DMS114 treated with DMSO at 0.1 percent for 48 hours (cell line): ENCODE results near the gene ST8SIA1.
"Not testable (repeated sequence)": the region's sequence is repeated elsewhere in the genome, so short reads cannot be mapped to it uniquely, and the experiment has no call there.

ENCODE experiments used
- DNase-seq: peaks from one replicate; lab custom pipeline; 2025; ENCODE audit not compliant: unreplicated experiment; lab: John Stamatoyannopoulos, UW

ST8SIA1 gene

GRCh38 chr12:22334410-22335100 lies at the start of gene ST8SIA1:
TSS of gene ST8SIA1 (minus strand) at chr12:22334707. CDS start at chr12:22334232, 475 bp downstream.
- DNase-seq: no peak

- DNase-seq: no peak
Observed at GRCh38 chr12:22380031-22380430, 45.5 kb upstream of the ST8SIA1 start.

GRCh38 chr12:22377731-22378496 lies 43.4 kb upstream of the ST8SIA1 start:
- no peak for DNase-seq

GRCh38 chr12:22376596-22377150 lies 42.2 kb upstream of the ST8SIA1 start:
- DNase-seq: not testable (repeated sequence)

- no peak for DNase-seq
Observed at GRCh38 chr12:22374508-22374907, 40.0 kb upstream of the ST8SIA1 start.

GRCh38 chr12:22372277-22372837 lies 37.9 kb upstream of the ST8SIA1 start:
- no peak for DNase-seq

- DNase-seq: no peak
Observed at GRCh38 chr12:22366181-22366580, 31.7 kb upstream of the ST8SIA1 start.

- DNase-seq: no peak
Observed at GRCh38 chr12:22361785-22362184, 27.3 kb upstream of the ST8SIA1 start.

- no peak for DNase-seq
Observed at GRCh38 chr12:22360774-22361173, 26.3 kb upstream of the ST8SIA1 start.

GRCh38 chr12:22357531-22357930 lies 23.0 kb upstream of the ST8SIA1 start:
- DNase-seq: no peak

- DNase-seq: no peak
Observed at GRCh38 chr12:22356231-22356630, 21.7 kb upstream of the ST8SIA1 start.

GRCh38 chr12:22355011-22355580 lies 20.6 kb upstream of the ST8SIA1 start:
- DNase-seq: no peak

- no peak for DNase-seq
Observed at GRCh38 chr12:22353615-22354325, 19.3 kb upstream of the ST8SIA1 start.

GRCh38 chr12:22350886-22351285 lies 16.4 kb upstream of the ST8SIA1 start:
- DNase-seq: no peak

GRCh38 chr12:22348208-22348607 lies 13.7 kb upstream of the ST8SIA1 start:
- DNase-seq: no peak

- no peak for DNase-seq
Observed at GRCh38 chr12:22340143-22340542, 5.6 kb upstream of the ST8SIA1 start.

- DNase-seq: no peak
Observed at GRCh38 chr12:22339691-22340090, 5.2 kb upstream of the ST8SIA1 start.

GRCh38 chr12:22335794-22336166 lies 1.3 kb upstream of the ST8SIA1 start:
- no peak for DNase-seq

- DNase-seq: no peak
Observed at GRCh38 chr12:22333713-22334409, 646 bp downstream of the ST8SIA1 start.

GRCh38 chr12:22333186-22333712 lies 1.3 kb downstream of the ST8SIA1 start:
- DNase-seq: no peak
